Memory B cell (primary cell): ENCODE measurements around the gene PKN3.

Source experiments
- ATAC-seq: fragments of 150-1000 bp; cut with Tn5 transposase; 2 replicates; pipeline ENCODE4 v1.10.0; 2021; ENCODE audit warnings: low read depth, mild to moderate bottlenecking, moderate library complexity
- DNase-seq, 2 donors: peaks; one replicate each; pipeline ENCODE4 v3.0.0; 2022; ENCODE audit warnings: low spot score in 2 of 2
- H3K27ac Mint-ChIP-seq: one replicate; pipeline ENCODE4 v1.8.0; 2022; ENCODE audit warnings: mild to moderate bottlenecking, moderate library complexity, mixed read lengths
- H3K27me3 Mint-ChIP-seq: one replicate; pipeline ENCODE4 v1.8.0; 2022; ENCODE audit warnings: mixed read lengths
- H3K36me3 Mint-ChIP-seq: one replicate; pipeline ENCODE4 v1.8.0; 2022; ENCODE audit warnings: mild to moderate bottlenecking, mixed read lengths
- H3K4me1 Mint-ChIP-seq: one replicate; pipeline ENCODE4 v1.8.0; 2022; ENCODE audit warnings: mixed read lengths
- H3K4me3 Mint-ChIP-seq: one replicate; pipeline ENCODE4 v1.8.0; 2022; ENCODE audit warnings: mild to moderate bottlenecking, moderate library complexity, mixed read lengths
- H3K9me3 Mint-ChIP-seq: one replicate; pipeline ENCODE4 v1.8.0; 2022; ENCODE audit warnings: mixed read lengths

The PKN3 gene

DNA sequence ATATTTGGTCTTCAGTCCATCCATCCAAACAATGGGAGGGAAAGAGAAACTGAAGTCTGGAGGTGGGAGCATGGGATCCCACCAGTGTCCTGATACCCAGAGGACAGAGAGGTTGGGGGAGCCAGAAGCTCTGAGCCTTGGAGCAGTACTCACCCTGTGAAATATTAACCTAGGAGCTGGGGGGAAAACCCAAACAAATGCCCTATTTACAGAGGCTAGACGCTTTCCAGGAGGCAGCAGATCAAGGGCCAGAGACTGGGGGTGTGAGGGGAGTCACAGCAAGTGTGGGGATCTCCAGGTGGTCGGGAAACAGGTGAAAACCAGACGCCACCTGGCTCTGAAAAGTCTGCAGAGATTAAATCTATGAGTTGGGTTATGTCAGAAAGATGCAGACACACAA, 63.2 kb downstream of the PKN3 start:
- peaks cover 12% of the 10 kb centered on the region for H3K36me3 Mint-ChIP-seq
- H3K9me3 Mint-ChIP-seq, result no peaks in the 10 kb centered on the region
- no peak overlapping the region for H3K27ac Mint-ChIP-seq
- ATAC-seq (no peak), DNase-seq (no peak)
- H3K4me3 Mint-ChIP-seq, result no peak overlapping the region
- H3K27me3 Mint-ChIP-seq, result no peaks in the 10 kb centered on the region
- peaks cover 27% of the 10 kb centered on the region for H3K4me1 Mint-ChIP-seq

DNA sequence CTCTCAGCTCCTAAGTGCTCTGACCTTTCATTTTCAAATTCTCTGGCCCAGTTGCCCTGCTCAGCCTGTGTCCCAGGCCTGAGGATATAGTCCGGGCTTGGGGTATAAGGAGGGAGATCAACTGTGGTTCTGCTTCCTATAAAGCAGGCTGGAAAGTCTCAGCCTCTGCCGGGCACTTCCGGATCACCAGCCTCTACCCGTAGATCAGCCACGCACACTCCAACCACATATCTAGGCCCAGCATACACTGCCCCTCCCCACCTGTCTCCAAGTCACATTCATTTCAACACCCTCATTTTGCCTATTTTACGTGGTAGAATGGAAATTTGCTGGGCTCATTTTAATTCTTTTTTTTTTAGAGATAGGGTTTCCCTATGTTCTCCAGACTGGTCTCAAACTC, 66.3 kb downstream of the PKN3 start:
- H3K27ac Mint-ChIP-seq, result no peak overlapping the region
- H3K36me3 Mint-ChIP-seq, result peaks cover 9% of the 10 kb centered on the region
- H3K27me3 Mint-ChIP-seq, result no peaks in the 10 kb centered on the region
- ATAC-seq (no peak), DNase-seq (no peak)
- H3K9me3 Mint-ChIP-seq, result no peaks in the 10 kb centered on the region
- peaks cover 31% of the 10 kb centered on the region for H3K4me1 Mint-ChIP-seq
- no peak overlapping the region for H3K4me3 Mint-ChIP-seq
